22Rv1 (cell line): ENCODE data around the gene PGP.

Experiments
- H3K27ac ChIP-seq: fragments of 450-650 bp; 2 replicates; pipeline ENCODE4 v1.5.1; 2017
- ZFX ChIP-seq: fragments of 450-650 bp; IDR thresholded peaks from 2 replicates; pipeline ENCODE4 v1.6.1; 2017; ENCODE audit warnings: antibody characterized with exemption, borderline replicate concordance
- TF ChIP-seq, protein P1 (sequence below): fragments of 450-650 bp; IDR thresholded peaks from 2 replicates; pipeline ENCODE4 v1.5.1; 2017; ENCODE audit warnings: mild to moderate bottlenecking

Gene PGP

DNA sequence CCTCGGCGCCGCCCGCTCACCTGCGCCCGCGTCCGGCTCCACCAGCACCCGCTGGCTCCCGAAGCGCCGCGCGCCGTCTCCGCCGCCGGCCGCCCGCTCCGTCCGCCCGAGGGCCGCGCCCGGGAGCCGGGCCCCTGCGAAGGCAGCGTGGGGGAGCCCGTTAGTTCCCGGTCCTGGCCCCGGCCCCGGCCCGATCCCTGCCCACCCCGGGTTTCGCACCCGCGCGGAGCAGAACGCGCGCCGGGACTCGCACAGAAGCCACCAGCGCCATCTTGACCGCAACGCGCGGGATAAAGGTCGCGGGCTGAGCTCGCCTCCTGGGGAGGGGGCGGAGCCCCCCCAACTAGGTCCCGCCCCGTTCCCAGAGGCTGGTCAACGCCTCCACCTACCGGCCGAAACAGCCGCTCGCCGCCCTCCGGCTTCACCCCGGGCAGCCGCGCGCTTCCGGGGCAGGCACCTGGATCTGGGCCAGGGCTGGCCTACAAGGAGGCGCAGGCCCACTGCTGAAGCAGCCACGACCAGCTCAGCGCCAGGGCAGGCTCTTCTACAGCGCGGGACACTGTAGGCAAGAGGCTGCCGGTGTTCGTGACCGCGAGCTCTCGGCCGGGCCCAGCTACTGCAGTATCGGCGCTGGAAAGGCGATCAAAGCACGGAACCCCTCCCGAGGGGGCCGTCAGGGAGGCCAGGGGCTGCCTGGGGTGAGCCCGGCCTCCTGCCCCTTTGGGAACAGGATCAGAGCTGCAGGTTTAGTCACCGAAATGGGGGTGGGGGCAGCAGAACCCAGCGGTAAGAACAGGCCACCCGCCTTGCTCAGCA is 36.9 kb upstream of the PGP start, which contains the start of gene ECI1:
Gene ECI1 (minus strand): TSS at position 292 of the 816 bp plus-strand sequence. CDS start 21 bp downstream, at position 271.
- peak within 1 kb of the TSS; percentile 99 for H3K27ac ChIP-seq
- TF ChIP-seq, protein P1, sequence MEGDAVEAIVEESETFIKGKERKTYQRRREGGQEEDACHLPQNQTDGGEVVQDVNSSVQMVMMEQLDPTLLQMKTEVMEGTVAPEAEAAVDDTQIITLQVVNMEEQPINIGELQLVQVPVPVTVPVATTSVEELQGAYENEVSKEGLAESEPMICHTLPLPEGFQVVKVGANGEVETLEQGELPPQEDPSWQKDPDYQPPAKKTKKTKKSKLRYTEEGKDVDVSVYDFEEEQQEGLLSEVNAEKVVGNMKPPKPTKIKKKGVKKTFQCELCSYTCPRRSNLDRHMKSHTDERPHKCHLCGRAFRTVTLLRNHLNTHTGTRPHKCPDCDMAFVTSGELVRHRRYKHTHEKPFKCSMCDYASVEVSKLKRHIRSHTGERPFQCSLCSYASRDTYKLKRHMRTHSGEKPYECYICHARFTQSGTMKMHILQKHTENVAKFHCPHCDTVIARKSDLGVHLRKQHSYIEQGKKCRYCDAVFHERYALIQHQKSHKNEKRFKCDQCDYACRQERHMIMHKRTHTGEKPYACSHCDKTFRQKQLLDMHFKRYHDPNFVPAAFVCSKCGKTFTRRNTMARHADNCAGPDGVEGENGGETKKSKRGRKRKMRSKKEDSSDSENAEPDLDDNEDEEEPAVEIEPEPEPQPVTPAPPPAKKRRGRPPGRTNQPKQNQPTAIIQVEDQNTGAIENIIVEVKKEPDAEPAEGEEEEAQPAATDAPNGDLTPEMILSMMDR, result peak; percentile 70
- no peak for TF ChIP-seq ZFX

DNA sequence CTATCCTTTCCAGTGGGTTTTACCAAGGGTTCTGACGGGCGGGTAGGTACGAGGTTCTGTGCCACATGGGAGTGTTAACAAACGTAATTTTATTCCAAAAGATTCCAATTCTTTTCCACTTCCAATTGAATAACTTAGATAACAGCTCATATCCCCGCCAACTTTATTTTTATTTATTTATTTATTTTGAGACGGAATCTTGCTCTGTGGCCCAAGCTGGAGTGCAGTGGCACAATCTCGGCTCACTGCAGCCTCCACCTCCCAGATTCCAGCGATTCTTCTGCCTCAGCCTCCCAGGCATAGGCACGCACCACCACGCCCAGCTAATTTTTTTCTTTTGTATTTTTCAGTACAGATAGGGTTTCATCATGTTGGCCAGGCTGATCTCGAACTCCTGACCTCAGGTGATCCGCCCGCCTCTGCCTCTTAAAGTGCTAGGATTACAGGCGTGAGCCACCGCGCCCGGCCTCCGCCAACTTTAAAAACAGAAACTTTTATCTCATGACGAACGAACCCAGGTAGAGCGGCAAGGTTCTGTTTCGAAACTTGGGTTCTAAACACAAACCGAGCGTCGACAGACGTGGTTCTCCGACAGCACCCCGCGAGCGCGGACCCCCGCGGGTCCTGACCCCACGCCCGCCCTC is 36.1 kb upstream of the PGP start:
- TF ChIP-seq, protein P1, result no peak
- TF ChIP-seq ZFX, result no peak
- H3K27ac ChIP-seq, result peak overlapping the region; percentile 99

DNA sequence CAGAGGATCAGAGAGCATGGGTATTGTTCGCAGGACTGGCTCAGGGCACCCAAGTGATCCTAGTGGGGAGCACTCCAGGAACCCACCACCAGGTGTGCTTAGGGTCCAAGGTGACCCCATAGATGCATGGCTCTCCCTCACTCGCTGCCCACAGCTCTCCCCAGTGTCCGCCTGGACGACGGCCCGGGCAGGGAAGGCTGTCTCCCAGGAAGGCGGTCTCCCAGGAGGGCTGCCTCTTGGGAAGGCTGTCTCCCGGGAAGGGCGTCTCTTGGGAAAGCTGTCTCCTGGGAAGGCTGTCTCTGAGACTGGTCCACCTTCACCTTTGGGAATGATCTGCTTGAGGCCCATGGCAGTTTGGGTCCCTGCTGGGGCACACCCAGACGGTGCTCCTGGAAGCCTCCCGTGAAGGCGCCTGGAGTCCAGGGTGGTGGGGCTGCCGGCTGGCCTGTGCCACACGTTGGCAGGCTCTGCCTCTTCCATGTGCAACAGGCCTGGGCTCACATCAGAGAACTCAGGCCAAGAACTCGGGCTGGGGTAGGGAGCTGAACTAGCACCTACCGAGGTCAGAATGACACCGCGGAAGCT is 31.8 kb upstream of the PGP start:
- no peak for TF ChIP-seq ZFX
- TF ChIP-seq, protein P1, result no peak
- no peak overlapping the region for H3K27ac ChIP-seq

DNA sequence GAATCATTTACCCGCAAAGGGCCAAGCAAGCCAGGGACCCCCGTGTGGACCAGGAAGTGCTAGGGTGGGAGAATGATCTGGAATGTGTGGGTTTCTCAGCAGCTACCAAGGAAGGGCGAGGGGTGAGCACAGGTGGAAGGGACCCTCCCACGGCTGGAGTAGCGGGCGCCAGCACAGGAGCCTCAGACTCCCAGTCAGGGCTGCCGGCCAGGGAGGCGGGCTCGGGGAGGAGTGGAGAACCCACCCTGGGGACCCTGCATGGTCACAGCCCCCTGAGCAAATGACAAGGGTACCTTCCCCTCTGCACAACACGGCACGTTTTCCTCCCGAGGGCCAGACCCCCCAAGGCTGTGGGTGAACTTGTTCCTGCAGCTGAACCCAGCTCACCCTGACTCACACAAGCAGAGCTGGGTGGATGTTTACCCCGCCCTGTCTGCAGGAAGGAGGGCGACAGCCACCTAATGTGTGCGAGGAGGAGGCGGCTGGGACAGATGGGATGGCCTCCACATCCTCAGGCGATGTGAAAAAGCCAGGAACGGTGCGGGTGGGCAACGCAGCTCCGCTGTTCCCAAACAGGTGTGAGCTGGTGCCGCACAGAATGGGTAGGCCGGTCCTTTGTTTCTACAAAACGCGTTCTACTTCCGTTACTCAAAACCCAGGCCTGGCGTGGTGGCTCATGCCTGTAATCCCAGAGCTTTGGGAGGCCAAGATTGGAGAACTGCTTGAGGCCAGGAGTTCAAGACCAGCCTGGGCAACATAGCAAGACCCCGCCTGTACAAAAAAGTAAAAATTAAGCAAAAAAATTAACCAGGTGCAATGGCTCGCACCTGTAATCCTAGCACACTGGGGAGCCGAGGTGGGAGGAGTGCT is 30.5 kb upstream of the PGP start:
- TF ChIP-seq ZFX, result no peak
- TF ChIP-seq, protein P1, result no peak
- no peak overlapping the region for H3K27ac ChIP-seq

DNA sequence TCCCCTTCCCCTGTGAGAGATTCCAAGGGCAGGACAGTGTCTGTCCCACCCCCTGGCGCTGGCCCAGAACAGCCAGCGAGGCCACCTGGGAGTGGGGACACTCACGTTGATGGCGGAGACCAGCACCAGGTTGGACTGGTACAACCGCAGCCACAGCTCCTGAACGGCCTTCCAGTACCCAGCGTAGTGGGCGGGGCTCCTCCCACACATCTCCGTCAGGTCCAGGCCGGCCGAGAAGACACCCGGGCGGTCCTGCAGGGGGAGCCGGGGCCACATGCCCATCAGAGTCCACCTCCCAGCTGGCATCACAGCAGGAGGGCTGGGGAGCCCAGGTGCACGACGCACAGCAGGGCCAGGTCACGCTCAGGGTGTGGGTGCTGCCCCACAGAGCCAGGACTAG is 29.7 kb upstream of the PGP start:
- TF ChIP-seq, protein P1, result no peak
- no peak for TF ChIP-seq ZFX
- no peak overlapping the region for H3K27ac ChIP-seq

DNA sequence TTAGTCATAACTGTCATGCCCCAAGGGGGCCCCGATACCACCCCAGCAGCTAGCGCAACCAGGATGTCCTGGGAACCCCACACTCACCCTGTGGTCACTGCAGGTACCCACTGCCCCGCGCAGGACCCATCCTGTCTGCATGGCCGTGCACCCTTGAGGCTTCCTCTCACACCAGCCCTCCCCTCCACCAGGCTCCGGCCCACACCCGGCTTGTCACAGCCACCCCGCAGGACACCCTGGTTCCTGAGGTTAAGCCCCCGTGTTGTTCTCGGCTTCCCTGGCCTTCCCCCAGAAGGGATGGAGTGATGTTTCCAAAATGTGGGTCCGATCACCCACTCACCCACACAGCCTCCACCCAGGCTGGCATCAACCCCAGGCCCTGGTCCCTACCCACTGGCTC is 29.1 kb upstream of the PGP start:
- no peak overlapping the region for H3K27ac ChIP-seq
- TF ChIP-seq, protein P1, result no peak
- TF ChIP-seq ZFX, result no peak
